GM13977 (cell line): ENCODE data around the gene PCSK5.

Source experiments
- DNase-seq: peaks from one replicate; pipeline ENCODE4 v3.0.0; 2012; ENCODE audit warnings: low spot score
- CTCF ChIP-seq: IDR thresholded peaks from 2 replicates; pipeline ENCODE4 v1.5.1; 2012; ENCODE audit warnings: mild to moderate bottlenecking, control low read depth; ENCODE audit not compliant: insufficient read depth; ENCODE audit errors: extremely low read depth, missing control alignments
- in situ Hi-C: fragments of 300-500 bp; cut with MboI; formaldehyde crosslinking; loops from one replicate; pipeline ENCODE4 v1.12.0; 2022; ENCODE audit warnings: low sequenced_read_pairs, low pct_unique_long_range_greater_than_20kb, mixed read lengths, inconsistent platforms; ENCODE audit not compliant: unreplicated experiment

Gene PCSK5

GRCh38 chr9:76161541-76161940, 271.1 kb downstream of the PCSK5 start:
- no peak for TF ChIP-seq CTCF
- in situ Hi-C loops, result no loop called here
- DNase-seq, result no peak

- TF ChIP-seq CTCF, result no peak
- in situ Hi-C loops, result no loop called here
- DNase-seq, result no peak
Observed at GRCh38 chr9:76162086-76162730, 271.7 kb downstream of the PCSK5 start.

DNA sequence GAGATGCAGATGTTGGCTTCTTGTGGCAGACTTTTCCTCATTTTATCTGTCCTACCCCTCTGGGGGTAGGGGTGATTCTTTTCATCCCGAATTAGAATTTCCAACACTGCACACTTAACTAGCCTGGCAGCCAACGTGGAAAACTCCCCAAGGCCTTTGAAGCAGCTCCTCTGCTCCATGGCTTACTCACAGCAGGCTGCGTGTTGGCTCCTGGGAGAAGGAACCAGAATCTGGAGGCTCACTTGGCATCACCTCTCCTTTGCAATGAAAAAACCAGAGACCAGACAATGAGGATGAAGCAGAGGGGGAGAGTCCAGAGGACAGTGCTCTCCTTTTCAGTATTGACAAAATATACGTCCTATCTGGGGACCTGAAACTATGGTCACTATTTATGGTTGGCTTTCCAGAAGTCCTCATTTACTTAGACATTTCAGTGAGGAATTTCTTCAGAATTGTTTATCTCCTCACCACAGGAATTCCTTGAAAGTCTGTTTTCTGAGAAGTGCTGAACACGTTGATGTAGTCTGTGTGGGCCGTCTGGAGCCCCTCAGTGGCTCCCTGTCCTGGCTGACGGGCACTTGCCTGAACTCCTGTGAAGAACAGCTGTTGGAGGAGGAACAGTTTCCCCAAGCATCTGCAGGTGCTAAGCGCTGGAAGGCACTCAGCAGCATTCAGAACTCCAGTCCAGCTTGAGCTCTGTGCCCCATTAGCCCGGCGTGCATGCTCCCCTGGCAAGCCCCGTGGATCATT, 272.5 kb downstream of the PCSK5 start:
- DNase-seq, result no peak
- no peak for TF ChIP-seq CTCF
- in situ Hi-C loops, result no loop called here

DNA sequence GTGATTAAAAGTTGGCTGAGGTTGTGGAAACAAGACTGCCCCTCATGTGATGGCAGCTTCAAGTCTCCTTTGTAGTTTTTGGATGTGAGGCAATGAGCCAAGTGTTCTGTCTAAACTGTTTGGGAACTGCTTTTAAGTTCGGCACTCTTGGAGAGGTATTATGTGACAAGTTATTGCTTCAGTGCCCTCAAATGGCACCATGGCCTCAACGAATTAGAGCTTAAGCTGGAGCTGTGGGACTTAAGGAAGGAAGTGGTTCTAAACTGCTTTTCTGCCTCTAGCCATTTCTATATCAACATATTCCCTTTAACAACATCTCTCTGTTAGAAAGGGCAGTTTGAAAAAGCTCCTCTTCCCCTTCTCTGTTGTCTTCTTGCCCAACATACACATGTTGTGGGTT, 276.1 kb downstream of the PCSK5 start:
- TF ChIP-seq CTCF, result no peak

GRCh38 chr9:76176171-76176570, 285.7 kb downstream of the PCSK5 start:
- no peak for DNase-seq
- TF ChIP-seq CTCF, result no peak
- in situ Hi-C loops, result no loop called here

More for the DNA sequence above, 276.1 kb downstream of the PCSK5 start:
- in situ Hi-C loops, result no loop called here
- no peak for DNase-seq

DNA sequence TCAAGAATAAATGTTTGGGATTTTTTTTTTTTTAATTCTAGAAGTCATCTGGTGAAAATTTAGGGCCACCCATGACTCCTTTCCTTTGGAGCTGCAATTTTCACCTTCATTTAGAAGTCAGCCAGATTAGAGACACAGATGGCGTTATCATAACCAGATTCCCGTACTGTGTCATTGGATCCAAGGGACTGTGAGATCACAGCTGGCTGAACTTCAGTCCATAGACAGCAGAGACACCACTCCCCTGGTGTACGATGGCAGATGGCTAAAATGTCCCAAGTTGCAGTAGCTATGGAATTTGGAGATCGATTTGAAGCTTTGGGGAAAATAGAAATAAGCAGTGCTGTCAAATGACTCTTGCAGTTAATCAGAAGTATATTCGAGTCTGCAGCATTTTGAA, 287.5 kb downstream of the PCSK5 start:
- in situ Hi-C loops, result no loop called here
- no peak for TF ChIP-seq CTCF
- DNase-seq, result no peak
